WERI-Rb-1 (cell line): ENCODE data around the gene DSE.

Experiments
- DNase-seq: peaks from one replicate; pipeline ENCODE4 v3.0.0-alpha.2; 2020
- H3K27ac ChIP-seq: fragments of 250-450 bp; sonication (Bioruptor Pico); 2 replicates; pipeline ENCODE4 v1.5.1; 2020; ENCODE audit warnings: mild to moderate bottlenecking, moderate library complexity
- H3K27me3 ChIP-seq: fragments of 250-450 bp; sonication (Bioruptor Pico); 2 replicates; pipeline ENCODE4 v1.5.1; 2021; ENCODE audit warnings: mild to moderate bottlenecking, low read depth, moderate library complexity; ENCODE audit not compliant: insufficient read depth, severe bottlenecking
- H3K36me3 ChIP-seq: fragments of 250-450 bp; sonication (Bioruptor Pico); 2 replicates; pipeline ENCODE4 v1.5.1; 2020; ENCODE audit warnings: mild to moderate bottlenecking, moderate library complexity
- H3K4me3 ChIP-seq: 2 replicates; pipeline ENCODE4 v1.5.1; 2011; ENCODE audit warnings: low read depth, mild to moderate bottlenecking, control low read depth, low read length
- H3K9me3 ChIP-seq: fragments of 250-450 bp; sonication (Bioruptor Pico); 2 replicates; pipeline ENCODE4 v1.5.1; 2021; ENCODE audit warnings: mild to moderate bottlenecking, moderate library complexity; ENCODE audit not compliant: severe bottlenecking
- TF ChIP-seq, protein P1 (sequence below): IDR thresholded peaks from 2 replicates; pipeline ENCODE4 v1.5.1; 2011; ENCODE audit warnings: low read depth, mild to moderate bottlenecking, control low read depth, inconsistent platforms, low read length

DSE gene

DNA sequence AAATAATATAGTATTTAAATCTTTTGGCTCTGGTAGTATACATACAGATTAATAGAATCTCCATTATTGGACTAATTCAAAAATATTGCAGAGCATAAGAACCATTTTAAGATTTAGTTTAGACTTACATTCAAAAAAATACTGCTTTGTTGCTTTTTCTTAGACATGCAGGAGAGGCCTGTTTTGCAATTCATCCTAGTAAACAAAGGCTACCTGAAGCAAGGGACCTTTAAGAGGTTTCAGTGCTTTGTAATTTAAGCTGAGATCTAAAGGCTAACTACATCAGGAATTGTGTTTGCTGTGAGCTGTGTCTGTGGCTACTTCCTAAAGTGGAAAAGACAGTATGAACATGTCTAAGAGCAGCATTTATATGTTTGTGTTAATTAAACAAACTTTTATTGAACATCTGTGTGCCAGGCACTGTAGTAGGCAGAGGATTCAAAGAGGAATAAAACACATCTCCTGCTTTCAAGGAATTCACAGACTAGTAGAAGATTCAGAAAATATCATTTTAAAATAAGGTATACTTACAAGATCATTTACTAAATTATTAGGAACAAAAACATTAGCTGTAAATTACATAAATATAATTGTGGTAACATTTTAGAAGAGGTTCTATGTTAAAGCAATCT lies 61.3 kb downstream of the DSE start:
- Histone ChIP-seq H3K27ac (no peak overlapping the region), H3K27me3 (no peaks in the 10 kb centered on the region), H3K36me3 (no peaks in the 10 kb centered on the region), H3K9me3 (no peaks in the 10 kb centered on the region), H3K4me3 (no peak overlapping the region)
- no peak for DNase-seq
- TF ChIP-seq, protein P1, sequence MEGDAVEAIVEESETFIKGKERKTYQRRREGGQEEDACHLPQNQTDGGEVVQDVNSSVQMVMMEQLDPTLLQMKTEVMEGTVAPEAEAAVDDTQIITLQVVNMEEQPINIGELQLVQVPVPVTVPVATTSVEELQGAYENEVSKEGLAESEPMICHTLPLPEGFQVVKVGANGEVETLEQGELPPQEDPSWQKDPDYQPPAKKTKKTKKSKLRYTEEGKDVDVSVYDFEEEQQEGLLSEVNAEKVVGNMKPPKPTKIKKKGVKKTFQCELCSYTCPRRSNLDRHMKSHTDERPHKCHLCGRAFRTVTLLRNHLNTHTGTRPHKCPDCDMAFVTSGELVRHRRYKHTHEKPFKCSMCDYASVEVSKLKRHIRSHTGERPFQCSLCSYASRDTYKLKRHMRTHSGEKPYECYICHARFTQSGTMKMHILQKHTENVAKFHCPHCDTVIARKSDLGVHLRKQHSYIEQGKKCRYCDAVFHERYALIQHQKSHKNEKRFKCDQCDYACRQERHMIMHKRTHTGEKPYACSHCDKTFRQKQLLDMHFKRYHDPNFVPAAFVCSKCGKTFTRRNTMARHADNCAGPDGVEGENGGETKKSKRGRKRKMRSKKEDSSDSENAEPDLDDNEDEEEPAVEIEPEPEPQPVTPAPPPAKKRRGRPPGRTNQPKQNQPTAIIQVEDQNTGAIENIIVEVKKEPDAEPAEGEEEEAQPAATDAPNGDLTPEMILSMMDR = no peak

DNA sequence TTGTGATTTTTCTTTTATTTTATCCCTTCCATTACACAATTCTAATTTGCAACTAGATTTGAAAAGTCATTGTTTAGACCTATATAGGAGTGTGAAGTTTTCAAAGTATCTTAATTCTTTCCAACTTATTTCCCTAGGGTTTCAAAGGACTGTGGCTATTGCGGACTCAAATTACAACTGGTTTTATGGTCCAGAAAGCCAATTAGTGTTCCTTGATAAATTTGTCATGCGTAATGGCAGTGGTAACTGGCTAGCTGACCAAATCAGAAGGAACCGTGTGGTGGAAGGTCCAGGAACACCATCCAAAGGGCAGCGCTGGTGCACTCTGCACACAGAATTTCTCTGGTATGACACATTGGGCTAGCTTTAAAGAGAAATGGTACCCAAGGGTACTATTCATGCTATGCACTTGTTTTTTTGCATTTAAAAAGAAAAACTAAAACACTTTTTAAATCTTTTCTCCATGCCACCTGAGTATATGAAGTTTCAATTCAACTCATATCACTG lies 62.5 kb downstream of the DSE start:
- TF ChIP-seq, protein P1 = no peak
- H3K27me3 ChIP-seq = no peaks in the 10 kb centered on the region
- no peaks in the 10 kb centered on the region for H3K9me3 ChIP-seq
- DNase-seq = no peak
- H3K36me3 ChIP-seq = no peaks in the 10 kb centered on the region
- H3K4me3 ChIP-seq = no peak overlapping the region
- no peak overlapping the region for H3K27ac ChIP-seq

DNA sequence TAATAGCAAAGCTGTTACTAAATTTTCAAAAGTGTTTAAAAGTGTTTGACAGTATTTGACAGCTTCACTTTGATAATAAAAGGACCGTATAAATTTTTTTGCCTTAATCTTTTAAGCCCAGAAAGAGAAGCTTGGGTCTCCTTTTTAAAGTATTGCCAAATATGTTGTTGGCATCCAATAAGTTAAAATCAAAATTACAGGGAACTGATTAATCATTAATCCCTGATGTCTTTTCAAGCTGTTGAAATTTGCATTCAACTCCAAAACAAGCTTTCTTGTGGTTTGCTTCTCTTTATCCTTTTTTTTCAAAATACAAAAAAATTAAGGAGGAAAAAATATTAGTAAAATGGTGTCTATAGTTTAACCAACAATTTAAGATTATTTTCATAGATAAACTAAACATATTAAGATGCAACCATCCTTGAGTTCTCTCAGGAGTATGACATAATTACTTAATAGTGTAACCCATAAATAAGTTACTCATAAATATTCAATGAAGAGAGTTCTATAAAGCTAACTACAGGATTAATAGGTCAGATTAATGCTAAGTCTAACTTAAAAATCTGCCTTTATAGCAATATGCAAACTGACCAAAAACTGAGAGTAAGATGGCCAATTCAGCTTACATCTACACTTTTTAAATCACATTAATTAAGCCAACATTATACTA lies 63.4 kb downstream of the DSE start:
- no peak for DNase-seq
- no peaks in the 10 kb centered on the region for H3K9me3 ChIP-seq
- H3K27ac ChIP-seq = no peak overlapping the region
- no peak overlapping the region for H3K4me3 ChIP-seq
- no peaks in the 10 kb centered on the region for H3K36me3 ChIP-seq
- H3K27me3 ChIP-seq = no peaks in the 10 kb centered on the region
- TF ChIP-seq, protein P1 = no peak

DNA sequence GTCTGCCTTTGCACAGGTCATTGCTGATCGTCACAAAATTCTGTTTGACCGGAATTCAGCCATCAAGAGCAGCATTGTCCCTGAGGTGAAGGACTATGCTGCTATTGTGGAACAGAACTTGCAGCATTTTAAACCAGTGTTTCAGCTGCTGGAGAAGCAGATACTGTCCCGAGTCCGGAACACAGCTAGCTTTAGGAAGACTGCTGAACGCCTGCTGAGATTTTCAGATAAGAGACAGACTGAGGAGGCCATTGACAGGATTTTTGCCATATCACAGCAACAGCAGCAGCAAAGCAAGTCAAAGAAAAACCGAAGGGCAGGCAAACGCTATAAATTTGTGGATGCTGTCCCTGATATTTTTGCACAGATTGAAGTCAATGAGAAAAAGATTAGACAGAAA lies 65.8 kb downstream of the DSE start:
- Histone ChIP-seq H3K27me3 (no peaks in the 10 kb centered on the region), H3K27ac (no peak overlapping the region), H3K36me3 (no peaks in the 10 kb centered on the region), H3K4me3 (no peak overlapping the region), H3K9me3 (no peaks in the 10 kb centered on the region)
- DNase-seq = no peak
- TF ChIP-seq, protein P1 = no peak

DNA sequence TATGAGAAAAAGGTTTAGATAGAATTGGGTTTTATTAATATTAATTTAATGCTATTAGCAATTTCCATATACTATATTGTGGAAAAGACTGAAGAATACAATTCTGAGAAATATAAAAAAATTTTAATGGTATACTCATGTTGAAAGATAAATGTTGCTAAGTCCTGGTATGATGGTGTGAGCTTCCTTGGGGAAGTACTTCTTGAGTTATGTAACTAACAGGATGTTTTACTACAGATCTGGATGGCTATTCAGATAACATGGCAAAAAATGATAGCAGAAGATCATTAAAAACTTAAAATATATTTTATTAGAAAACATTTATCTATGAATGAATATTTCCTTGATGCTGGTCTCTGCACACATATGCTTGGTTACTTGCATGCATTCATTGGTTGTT lies 66.9 kb downstream of the DSE start:
- DNase-seq = no peak

More for the DNA sequence above, 66.9 kb downstream of the DSE start:
- TF ChIP-seq, protein P1 = no peak
- Histone ChIP-seq H3K4me3 (no peak overlapping the region), H3K36me3 (no peaks in the 10 kb centered on the region), H3K9me3 (no peaks in the 10 kb centered on the region), H3K27ac (no peak overlapping the region), H3K27me3 (no peaks in the 10 kb centered on the region)
